Neuron (in vitro differentiated cells): Measurements from ENCODE around the gene NMNAT1.
"Not testable (repeated sequence)": the region's sequence is repeated elsewhere in the genome, so short reads cannot be mapped to it uniquely, and the experiment has no call there.

Experiments used
- H2AFZ ChIP-seq: one replicate; pipeline ENCODE4 v1.6.1; 2013; ENCODE audit warnings: low read depth, mild to moderate bottlenecking, inconsistent platforms, low read length, moderate library complexity
- H3K27me3 ChIP-seq: one replicate; pipeline ENCODE4 v1.6.1; 2013; ENCODE audit warnings: low read length; ENCODE audit not compliant: insufficient read depth
- H3K36me3 ChIP-seq: one replicate; pipeline ENCODE4 v1.6.1; 2013; ENCODE audit warnings: low read length; ENCODE audit not compliant: insufficient read depth
- H3K4me1 ChIP-seq: one replicate; pipeline ENCODE4 v1.6.1; 2013; ENCODE audit warnings: low read length; ENCODE audit not compliant: insufficient read depth
- H3K4me3 ChIP-seq: 2 replicates; pipeline ENCODE4 v1.5.1; 2013; ENCODE audit warnings: mild to moderate bottlenecking, low read length, moderate library complexity
- H3K9me3 ChIP-seq: one replicate; pipeline ENCODE4 v1.6.1; 2013; ENCODE audit warnings: low read length

Gene NMNAT1

GRCh38 chr1:10001016-10001665 is 57.9 kb downstream of the NMNAT1 start:
- peaks cover 23% of the 10 kb centered on the region for H3K27me3 ChIP-seq
- H2AFZ ChIP-seq: no peak overlapping the region
- no peaks in the 10 kb centered on the region for H3K36me3 ChIP-seq
- no peaks in the 10 kb centered on the region for H3K4me1 ChIP-seq
- peaks cover 5% of the 10 kb centered on the region for H3K9me3 ChIP-seq
- H3K4me3 ChIP-seq: no peak overlapping the region

DNA sequence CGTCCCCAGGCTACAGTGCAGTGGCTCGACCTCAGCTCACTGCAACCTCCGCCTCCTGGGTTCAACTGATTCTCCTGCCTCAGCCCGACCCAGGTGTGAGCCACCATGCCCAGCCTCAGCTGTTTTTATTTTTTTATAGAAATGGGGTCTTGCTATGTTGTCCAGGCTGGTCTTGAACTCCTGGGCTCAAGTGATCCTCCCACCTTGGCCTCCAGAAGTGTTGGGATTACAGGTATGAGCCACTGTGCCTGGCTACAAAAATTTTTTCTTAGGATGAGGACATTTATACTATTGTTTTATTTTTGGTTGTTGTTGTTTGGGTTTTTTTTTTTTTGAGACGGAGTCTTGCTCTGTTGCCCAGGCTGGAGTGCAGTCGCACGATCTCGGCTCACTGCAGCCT is 62.0 kb downstream of the NMNAT1 start:
- H3K4me1 ChIP-seq, H2AFZ ChIP-seq, H3K4me3 ChIP-seq, H3K36me3 ChIP-seq, H3K27me3 ChIP-seq, H3K9me3 ChIP-seq: not testable (repeated sequence)

DNA sequence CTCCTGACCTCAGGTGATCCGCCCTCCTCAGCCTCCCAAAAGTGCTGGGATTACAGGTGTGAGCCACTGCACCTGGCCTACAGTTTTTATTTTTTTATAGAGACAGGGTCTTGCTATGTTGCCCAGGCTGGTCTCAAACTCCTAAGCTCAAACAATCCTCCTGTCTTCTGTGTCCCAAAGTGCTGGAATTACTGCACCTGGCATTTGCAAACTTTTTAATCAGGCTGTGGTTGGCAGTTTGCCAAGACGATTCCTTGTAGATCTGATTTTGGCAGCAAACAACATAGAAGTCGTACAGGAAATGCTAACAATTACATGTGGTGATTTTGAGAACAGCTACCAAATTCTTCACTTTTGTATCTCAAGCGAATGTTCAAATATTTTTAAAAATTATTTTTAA is 63.9 kb downstream of the NMNAT1 start:
- Histone ChIP-seq H3K36me3 (no peaks in the 10 kb centered on the region), H2AFZ (no peak overlapping the region), H3K4me1 (no peaks in the 10 kb centered on the region), H3K4me3 (no peak overlapping the region), H3K9me3 (no peaks in the 10 kb centered on the region), H3K27me3 (no peaks in the 10 kb centered on the region)

GRCh38 chr1:10014016-10014415 is 70.7 kb downstream of the NMNAT1 start:
- H3K27me3 ChIP-seq: no peaks in the 10 kb centered on the region
- H3K36me3 ChIP-seq: no peaks in the 10 kb centered on the region
- H3K4me1 ChIP-seq: no peaks in the 10 kb centered on the region
- no peak overlapping the region for H2AFZ ChIP-seq
- H3K4me3 ChIP-seq: no peak overlapping the region
- no peaks in the 10 kb centered on the region for H3K9me3 ChIP-seq

- Histone ChIP-seq H2AFZ (no peak overlapping the region), H3K36me3 (no peaks in the 10 kb centered on the region), H3K4me3 (no peak overlapping the region), H3K9me3 (no peaks in the 10 kb centered on the region), H3K27me3 (no peaks in the 10 kb centered on the region), H3K4me1 (no peaks in the 10 kb centered on the region)
These were observed 76.3 kb downstream of the NMNAT1 start for GRCh38 chr1:10019561-10019960.

- no peaks in the 10 kb centered on the region for H3K27me3 ChIP-seq
- H3K4me3 ChIP-seq: no peak overlapping the region
- no peak overlapping the region for H2AFZ ChIP-seq
These were observed 76.8 kb downstream of the NMNAT1 start for GRCh38 chr1:10020086-10020485.

DNA sequence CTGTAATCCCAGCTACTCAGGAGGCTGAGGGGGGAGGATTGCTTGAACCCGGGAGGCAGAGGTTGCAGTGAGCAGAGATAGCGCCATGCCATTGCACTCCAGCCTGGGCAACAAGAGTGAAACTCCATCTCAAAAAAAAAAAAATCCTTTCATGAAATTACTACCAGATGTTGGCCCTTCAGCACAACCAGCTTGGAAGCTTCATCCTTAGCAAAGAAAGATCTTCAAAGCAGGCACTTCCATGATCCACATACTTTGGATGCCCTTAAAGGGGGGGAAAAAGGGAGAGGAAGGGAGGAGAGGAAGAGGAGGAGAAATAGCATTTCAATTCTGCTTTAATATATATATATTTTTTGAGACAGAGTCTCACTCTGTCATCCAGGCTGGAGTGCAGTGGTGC is 77.4 kb downstream of the NMNAT1 start:
- H3K27me3 ChIP-seq, H3K4me3 ChIP-seq, H3K36me3 ChIP-seq, H3K9me3 ChIP-seq, H2AFZ ChIP-seq, H3K4me1 ChIP-seq: not testable (repeated sequence)

More at GRCh38 chr1:10020086-10020485, 76.8 kb downstream of the NMNAT1 start:
- H3K4me1 ChIP-seq: no peaks in the 10 kb centered on the region
- no peaks in the 10 kb centered on the region for H3K9me3 ChIP-seq
- H3K36me3 ChIP-seq: no peaks in the 10 kb centered on the region

DNA sequence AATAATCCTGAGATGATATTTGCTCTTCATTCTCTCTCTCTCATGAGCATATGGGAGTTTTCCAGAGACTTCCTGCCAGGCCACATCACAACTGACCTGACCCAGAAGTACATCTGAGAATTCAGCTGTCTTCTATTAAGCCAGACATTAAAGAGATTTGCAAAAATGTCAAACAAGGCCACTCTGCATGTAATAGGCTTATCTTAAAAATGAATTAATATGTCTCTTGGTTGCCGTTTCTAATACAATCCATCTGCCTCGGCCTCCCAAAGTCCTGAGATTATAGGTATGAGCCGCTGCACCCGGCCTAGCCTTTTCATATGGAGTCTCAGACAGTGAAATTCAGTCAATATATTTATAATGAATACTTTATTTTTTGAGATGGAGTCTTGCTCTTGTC is 78.7 kb downstream of the NMNAT1 start:
- H3K36me3 ChIP-seq, H3K4me1 ChIP-seq, H2AFZ ChIP-seq, H3K27me3 ChIP-seq, H3K9me3 ChIP-seq, H3K4me3 ChIP-seq: not testable (repeated sequence)

GRCh38 chr1:10022656-10023055 is 79.4 kb downstream of the NMNAT1 start:
- no peaks in the 10 kb centered on the region for H3K36me3 ChIP-seq
- H3K4me3 ChIP-seq: no peak overlapping the region
- H3K4me1 ChIP-seq: no peaks in the 10 kb centered on the region
- no peaks in the 10 kb centered on the region for H3K27me3 ChIP-seq
- no peak overlapping the region for H2AFZ ChIP-seq
- no peaks in the 10 kb centered on the region for H3K9me3 ChIP-seq

DNA sequence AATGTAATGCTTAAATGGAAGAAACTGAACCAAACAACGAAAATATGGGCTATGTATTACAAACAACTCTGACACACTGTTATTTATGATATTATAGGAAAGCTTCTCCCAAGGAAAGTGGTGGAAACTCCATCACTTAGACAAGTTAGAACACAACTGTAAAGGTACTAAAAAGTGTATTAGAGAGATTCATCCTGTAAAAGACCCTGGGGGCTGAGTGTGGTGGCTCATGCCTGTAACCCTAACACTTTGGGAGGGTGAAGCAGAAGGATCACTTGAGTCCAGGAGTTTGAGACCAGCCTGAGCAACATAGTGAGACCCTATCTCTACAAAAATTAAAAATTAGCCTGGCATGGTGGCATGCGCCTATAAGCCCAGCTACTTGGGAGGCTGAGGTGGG is 82.1 kb downstream of the NMNAT1 start:
- no peaks in the 10 kb centered on the region for H3K36me3 ChIP-seq

GRCh38 chr1:10027027-10027426 is 83.8 kb downstream of the NMNAT1 start:
- no peaks in the 10 kb centered on the region for H3K9me3 ChIP-seq
- H3K27me3 ChIP-seq: no peaks in the 10 kb centered on the region
- peaks cover 11% of the 10 kb centered on the region for H3K4me1 ChIP-seq
- H2AFZ ChIP-seq: no peak overlapping the region
- no peaks in the 10 kb centered on the region for H3K36me3 ChIP-seq
- H3K4me3 ChIP-seq: no peak overlapping the region

More for the DNA sequence above, 82.1 kb downstream of the NMNAT1 start:
- H3K4me1 ChIP-seq: peaks cover 9% of the 10 kb centered on the region
- H3K27me3 ChIP-seq: no peaks in the 10 kb centered on the region
- no peak overlapping the region for H2AFZ ChIP-seq
- H3K9me3 ChIP-seq: no peaks in the 10 kb centered on the region
- no peak overlapping the region for H3K4me3 ChIP-seq

GRCh38 chr1:10028956-10029500 is 85.8 kb downstream of the NMNAT1 start:
- H2AFZ ChIP-seq, H3K9me3 ChIP-seq, H3K27me3 ChIP-seq, H3K36me3 ChIP-seq, H3K4me3 ChIP-seq: not testable (repeated sequence)
- peaks cover 14% of the 10 kb centered on the region for H3K4me1 ChIP-seq

- H3K36me3 ChIP-seq: no peaks in the 10 kb centered on the region
- no peak overlapping the region for H3K4me3 ChIP-seq
- no peaks in the 10 kb centered on the region for H3K9me3 ChIP-seq
- no peaks in the 10 kb centered on the region for H3K27me3 ChIP-seq
- peaks cover 18% of the 10 kb centered on the region for H3K4me1 ChIP-seq
- no peak overlapping the region for H2AFZ ChIP-seq
These were observed 88.2 kb downstream of the NMNAT1 start for GRCh38 chr1:10031461-10031860.
